K562 (cell line): Measurements from ENCODE around the gene TESMIN. TPM values are rescaled to one million over a fixed set of nuclear protein-coding genes. Genes with fewer than 3 reads are reported as not detected.

Source experiments
- ATAC-seq: fragments of 200-7000 bp; cut with Tn5 transposase; 3 replicates; pipeline ENCODE4 v1.9.1; 2020; ENCODE audit warnings: moderate library complexity
- BruUV-seq: library from RNA; stranded (reverse); fragments of 400-500 nt; replicated peaks from 2 replicates; lab custom pipeline; 2021; lab: Mats Ljungman, UMichigan
- CTCF ChIA-PET: fragments of 300-600 bp; formaldehyde crosslinking; extraction: SDS; loops from one replicate; lab custom pipeline; 2021; ENCODE audit warnings: low intra/inter-chr PET ratio; lab: Yijun Ruan, JAX
- POLR2A ChIA-PET: fragments of 300-600, 350-650 bp; sonication (Branson Sonifier 250); formaldehyde crosslinking; extraction: SDS; loops from one replicate; lab custom pipeline; 2021; ENCODE audit warnings: antibody characterized with exemption, inconsistent platforms; lab: Yijun Ruan, JAX
- DNase-seq, 4 experiments: peaks; one replicate each; pipeline versions ENCODE4 v3.0.0 to v3.0.0-alpha.2; 2011 to 2018; ENCODE audit warnings: low spot score in 3 of 4, mixed read lengths in 3 of 4; ENCODE audit errors: extremely low read depth in 1 of 4
- FAIRE-seq: peaks from 2 replicates; lab custom pipeline; 2011; peaks lifted over from hg19 to GRCh38; lab: Jason Lieb, UNC
- H2AFZ ChIP-seq: 2 replicates; pipeline ENCODE4 v1.6.0; 2011; ENCODE audit warnings: low read depth, low read length, control low read depth, inconsistent platforms
- H3K27ac ChIP-seq: fragments of 200-600 bp; 3 replicates; pipeline ENCODE4 v1.8.0; 2011; ENCODE audit warnings: low read depth, mild to moderate bottlenecking, control low read depth, inconsistent platforms, low read length, moderate library complexity, mixed read lengths; ENCODE audit errors: extremely low read depth
- H3K27me3 ChIP-seq, 2 experiments: fragments of 300-600 bp in 1 of 2; 2 replicates in 1 of 2; 3 replicates in 1 of 2; pipeline versions ENCODE4 v1.6.0 to v1.8.0; 2011; ENCODE audit warnings: inconsistent platforms in 2 of 2, low read length in 2 of 2, mild to moderate bottlenecking in 1 of 2, mixed read lengths in 1 of 2, moderate library complexity in 1 of 2; ENCODE audit not compliant: control insufficient read depth in 2 of 2, insufficient read depth in 2 of 2
- H3K36me3 ChIP-seq: fragments of 300-600 bp; 3 replicates; pipeline ENCODE4 v1.8.0; 2011; ENCODE audit warnings: mild to moderate bottlenecking, low read length, inconsistent platforms; ENCODE audit not compliant: control insufficient read depth, insufficient read depth
- H3K4me1 ChIP-seq, 2 experiments: fragments of 200-600 bp in 1 of 2; replicated peaks in 1 of 2; 2 replicates in 1 of 2; 3 replicates in 1 of 2; pipeline versions ENCODE4 v1.5.1 to v1.8.0; 2011; ENCODE audit warnings: inconsistent platforms in 2 of 2, low read length in 2 of 2, mild to moderate bottlenecking in 1 of 2, mixed read lengths in 1 of 2, moderate library complexity in 1 of 2; ENCODE audit not compliant: control insufficient read depth in 2 of 2, insufficient read depth in 2 of 2
- H3K4me2 ChIP-seq: 2 replicates; pipeline ENCODE4 v1.6.1; 2011; ENCODE audit warnings: low read length, control low read depth, inconsistent platforms, mixed read lengths; ENCODE audit not compliant: insufficient read depth
- H3K4me3 ChIP-seq: fragments of 200-600 bp; sonication (generic), shearing (Covaris generic); 2 replicates; pipeline ENCODE4 v1.5.1; 2016; ENCODE audit warnings: control low read depth, inconsistent platforms
- H3K79me2 ChIP-seq: fragments of 200-600 bp; 3 replicates; pipeline ENCODE4 v1.8.0; 2011; ENCODE audit warnings: low read length, inconsistent platforms; ENCODE audit not compliant: control insufficient read depth, insufficient read depth
- H3K9ac ChIP-seq, 2 experiments: 2 replicates each; pipeline versions ENCODE4 v1.6.0 to v1.6.1; 2011; ENCODE audit warnings: low read depth in 2 of 2, low read length in 2 of 2, control low read depth in 1 of 2, inconsistent platforms in 1 of 2, mild to moderate bottlenecking in 1 of 2, mixed read lengths in 1 of 2; ENCODE audit not compliant: insufficient read depth in 1 of 2
- H3K9me1 ChIP-seq: one replicate; pipeline ENCODE4 v1.6.0; 2011; ENCODE audit warnings: inconsistent platforms, mild to moderate bottlenecking, low read length, moderate library complexity; ENCODE audit not compliant: control insufficient read depth, insufficient read depth
- H3K9me3 ChIP-seq: replicated peaks from 2 replicates; pipeline ENCODE4 v1.5.1; 2011; ENCODE audit warnings: low read depth, low read length, inconsistent platforms; ENCODE audit not compliant: control insufficient read depth, insufficient read depth
- H4K20me1 ChIP-seq: replicated peaks from 2 replicates; pipeline ENCODE4 v1.6.1; 2011; ENCODE audit warnings: low read length, inconsistent platforms, mixed read lengths; ENCODE audit not compliant: control insufficient read depth, insufficient read depth
- E2F3 ChIP-seq: fragments of 250-450 bp; sonication (Bioruptor Pico); IDR thresholded peaks from 2 replicates; pipeline ENCODE4 v1.4.0; 2020; ENCODE audit warnings: mild to moderate bottlenecking
- EWSR1 ChIP-seq: fragments of 450-650 bp; IDR thresholded peaks from 2 replicates; pipeline ENCODE4 v1.6.1; 2018; ENCODE audit warnings: borderline replicate concordance, mild to moderate bottlenecking, low read depth, moderate library complexity; ENCODE audit not compliant: partially characterized antibody
- FOS ChIP-seq: IDR thresholded peaks from 3 replicates; pipeline ENCODE4 v1.6.1; 2011; ENCODE audit not compliant: insufficient read length; ENCODE audit errors: extremely low read depth
- IRF2 ChIP-seq: sonication (generic); formaldehyde crosslinking; IDR thresholded peaks from 2 replicates; pipeline ENCODE4 v1.8.1; 2022; ENCODE audit warnings: mild to moderate bottlenecking, missing genetic modification reagents
- L3MBTL2 ChIP-seq: fragments of 450-650 bp; IDR thresholded peaks from 2 replicates; pipeline ENCODE4 v1.6.1; 2016; ENCODE audit warnings: mild to moderate bottlenecking, moderate library complexity
- MTA2 ChIP-seq: fragments of 450-650 bp; IDR thresholded peaks from 2 replicates; pipeline ENCODE4 v1.6.1; 2016; ENCODE audit warnings: low read depth
- NR4A1 ChIP-seq, 2 experiments: fragments of 250-450 bp in 1 of 2; fragments of 450-650 bp in 1 of 2; sonication (Bioruptor Pico) in 1 of 2; IDR thresholded peaks; 2 replicates each; pipeline versions ENCODE4 v1.4.0 to v1.6.1; 2016 to 2020; ENCODE audit warnings: mild to moderate bottlenecking in 2 of 2, missing compliant biosample characterization in 1 of 2, missing genetic modification characterization in 1 of 2, moderate library complexity in 1 of 2
- PCBP1 ChIP-seq: fragments of 200-400 bp; formaldehyde crosslinking; IDR thresholded peaks from 2 replicates; pipeline ENCODE4 v1.6.1; 2018; ENCODE audit warnings: mild to moderate bottlenecking, low read depth, low read length; ENCODE audit not compliant: poor library complexity, severe bottlenecking
- PHF21A ChIP-seq: fragments of 450-650 bp; IDR thresholded peaks from 2 replicates; pipeline ENCODE4 v1.6.1; 2017; ENCODE audit warnings: low read depth, borderline replicate concordance
- POLR2G ChIP-seq: fragments of 200-400 bp; formaldehyde crosslinking; IDR thresholded peaks from 2 replicates; pipeline ENCODE4 v1.6.1; 2017; ENCODE audit warnings: low read depth, mild to moderate bottlenecking, antibody characterized with exemption, low read length, moderate library complexity
- STAG1 ChIP-seq: sonication (generic); formaldehyde crosslinking; IDR thresholded peaks from 2 replicates; pipeline ENCODE4 v1.5.0; 2020; ENCODE audit warnings: missing genetic modification reagents, borderline replicate concordance
- TBL1XR1 ChIP-seq, 2 experiments: IDR thresholded peaks; 2 replicates each; pipeline ENCODE4 v1.6.1; 2012; ENCODE audit warnings: improper control_type of control experiment in 2 of 2, low read length in 2 of 2, mild to moderate bottlenecking in 1 of 2
- ZC3H11A ChIP-seq: IDR thresholded peaks from 2 replicates; pipeline ENCODE4 v1.6.1; 2012; ENCODE audit warnings: low read depth, low read length, improper control_type of control experiment
- ZNF224 ChIP-seq: sonication (generic); formaldehyde crosslinking; IDR thresholded peaks from 2 replicates; pipeline ENCODE4 v1.8.0; 2022; ENCODE audit warnings: mild to moderate bottlenecking, missing genetic modification reagents
- ZNF707 ChIP-seq: fragments of 250-450 bp; sonication (Bioruptor Pico); conservative IDR thresholded peaks from 2 replicates; pipeline ENCODE4 v1.8.0; 2022; ENCODE audit warnings: inconsistent platforms, mild to moderate bottlenecking, moderate library complexity
- WGBS: fragments of 100-300 bp; shearing (Covaris generic); methylation state at CpG from one replicate; pipeline ENCODE4 v1.1.6; 2016; ENCODE audit warnings: low coverage, mixed read lengths; ENCODE audit not compliant: insufficient coverage; ENCODE audit errors: missing lambda C conversion rate; 5-methylcytosine and 5-hydroxymethylcytosine counted together
- in situ Hi-C: fragments of 300-500 bp; cut with MboI; formaldehyde crosslinking; loops from 4 replicates; pipeline ENCODE4 v1.15.0; 2018; ENCODE audit warnings: inconsistent platforms, mixed read lengths
- intact Hi-C: fragments of 100-400 bp; cut with micrococcal nuclease; formaldehyde crosslinking; loops from 2 replicates; pipeline ENCODE4 v1.14.2; 2022
- polyA plus RNA-seq, 8 experiments: library from polyadenylated mRNA; depleted of rRNA in 4 of 8; stranded (reverse) in 5 of 8; unstranded in 3 of 8; fragments of >200 nt; fragmentation: Nextera tagmentation in 2 of 8; fragmentation: Illumina TruSeq in 1 of 8; extraction: Ambion mirVana in 2 of 8; extraction: Trizol in 1 of 8; gene quantifications; 2 replicates each; pipeline versions ENCODE4 v1.2.1 to v1.2.3, GENCODE V29; 2011 to 2014; ENCODE audit warnings: inconsistent platforms in 1 of 8, missing spikeins in 1 of 8
- total RNA-seq, 7 experiments: library from RNA; depleted of rRNA in 6 of 7; stranded (reverse); fragments of >200 nt in 6 of 7; fragmentation: Illumina TruSeq in 2 of 7; extraction: Trizol in 2 of 7; gene quantifications; 2 replicates each; pipeline versions ENCODE4 v1.2.1 to v1.2.3, GENCODE V29; 2011 to 2021; ENCODE audit warnings: low replicate concordance in 1 of 7
- TF ChIP-seq, protein P1 (sequence below): sonication (generic); formaldehyde crosslinking; IDR thresholded peaks from 2 replicates; pipeline ENCODE4 v1.8.0; 2022; ENCODE audit warnings: mild to moderate bottlenecking, missing genetic modification reagents
- TF ChIP-seq, protein P2 (sequence below): IDR thresholded peaks from 2 replicates; pipeline ENCODE4 v1.6.1; 2011; ENCODE audit warnings: borderline replicate concordance, low read depth, mild to moderate bottlenecking, moderate library complexity, low read length; ENCODE audit not compliant: insufficient read depth, poor library complexity, severe bottlenecking
- TF ChIP-seq, protein P3 (sequence below): sonication (generic); formaldehyde crosslinking; IDR thresholded peaks from 2 replicates; pipeline ENCODE4 v1.9.0; 2022; ENCODE audit warnings: mild to moderate bottlenecking, missing genetic modification reagents

The TESMIN gene
- total and polyA plus RNA-seq, 9 of the 15 experiments (the other 6 are each of a cell fraction or from before 2014, with no cell fraction given) = 8.9 to 50.5 (median 15.0) TPM

DNA sequence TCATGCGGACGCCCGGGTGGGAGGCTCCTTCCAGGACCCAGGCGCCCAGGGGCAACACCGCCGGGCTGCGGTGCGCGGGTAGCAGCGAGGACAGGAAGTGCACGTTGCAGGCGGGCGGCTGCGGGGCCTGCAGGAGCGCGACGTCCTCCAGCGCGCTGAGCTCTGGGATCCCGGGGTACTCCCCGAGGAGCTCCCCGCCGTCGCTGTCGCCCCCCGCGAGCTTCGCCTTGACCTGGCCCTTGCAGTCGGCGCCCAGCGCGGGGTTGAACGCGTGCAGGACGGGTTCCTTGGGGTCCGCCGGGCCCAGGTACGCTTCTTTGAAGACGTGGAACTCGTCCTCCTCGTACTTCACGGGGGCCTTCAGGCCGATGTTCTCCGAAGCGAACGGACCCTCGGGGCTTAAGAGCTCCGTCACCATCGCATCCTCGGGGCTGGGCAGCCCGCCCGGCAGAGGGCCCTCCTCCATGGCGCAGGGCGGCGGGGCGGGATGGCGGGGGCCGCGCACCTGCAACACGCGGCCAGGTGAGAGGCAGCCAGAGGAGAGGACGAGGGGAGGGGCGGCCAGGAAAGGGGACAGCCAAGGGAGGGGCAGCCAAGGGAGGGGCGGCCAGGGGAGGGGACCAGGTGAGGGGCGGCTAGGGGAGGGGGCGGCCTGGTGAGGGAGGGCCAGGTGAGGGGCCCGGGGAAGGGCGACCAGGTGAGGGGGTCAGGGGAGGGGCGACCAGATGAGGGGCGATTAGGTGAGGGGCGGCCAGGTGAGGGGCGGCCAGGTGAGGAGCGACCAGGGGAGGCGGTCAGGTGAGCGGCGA lies 921 bp downstream of the TESMIN start:
- H3K9ac ChIP-seq = no peak overlapping the region; a peak in 2 of 4 replicates
- H3K36me3 ChIP-seq = peaks cover 38% of the 10 kb centered on the region
- peaks cover 0 to 22% of the 10 kb centered on the region in 2 experiments; a peak in 3 of 5 replicates for H3K4me1 ChIP-seq
- H3K27ac ChIP-seq = peak overlapping the region; percentile 91; the same call in 1 of the 3 replicates
- POLR2A ChIA-PET = interaction anchor here (0.7 to 1.6 kb wide), 3 partner anchors 11 to 155 kb away, joined by 3 to 4 read pairs (median 3); no protein-coding TSS in a partner anchor
- H3K4me2 ChIP-seq = no peak overlapping the region
- WGBS = 96% methylated on average over 26 of the region's 76 CpGs
- DNase-seq (peak in 3 of 4 experiments; percentile 13 to 45 (median 36)), FAIRE-seq (no peak), ATAC-seq (no peak)
- CTCF ChIA-PET = no interaction called here
- no peaks in the 10 kb centered on the region for H3K9me3 ChIP-seq
- BruUV-seq = no TSS peak
- intact Hi-C loops = no loop called here
- no peaks in the 10 kb centered on the region for H4K20me1 ChIP-seq
- H3K27me3 ChIP-seq = no peaks in the 10 kb centered on the region
- no peaks in the 10 kb centered on the region for H3K9me1 ChIP-seq
- H2AFZ ChIP-seq = no peak overlapping the region
- H3K4me3 ChIP-seq = peak overlapping the region; percentile 62
- in situ Hi-C loops = no loop called here
- H3K79me2 ChIP-seq = peaks cover 13% of the 10 kb centered on the region
- TF ChIP-seq FOS (no peak), NR4A1 (CRISPR knock-in tag; IDR thresholded peaks at IDR 0.05) (no peak), NR4A1 (tag; IDR thresholded peaks at IDR 0.05) (no peak), POLR2G (peak; percentile 63; the same call in 1 of the 2 replicates), IRF2 (CRISPR knock-in tag) (no peak), L3MBTL2 (no peak), E2F3 (no peak), PHF21A (no peak), ZC3H11A (no peak), ZNF224 (CRISPR knock-in tag) (no peak), MTA2 (no peak), PCBP1 (peak; percentile 81), STAG1 (CRISPR knock-in tag) (no peak), TBL1XR1 (IDR thresholded peaks at IDR 0.05; ENCODE audit: low read length in 2 of 2) (no peak), ZNF707 (CRISPR knock-in tag) (no peak), EWSR1 (no peak)
- TF ChIP-seq, protein P1, sequence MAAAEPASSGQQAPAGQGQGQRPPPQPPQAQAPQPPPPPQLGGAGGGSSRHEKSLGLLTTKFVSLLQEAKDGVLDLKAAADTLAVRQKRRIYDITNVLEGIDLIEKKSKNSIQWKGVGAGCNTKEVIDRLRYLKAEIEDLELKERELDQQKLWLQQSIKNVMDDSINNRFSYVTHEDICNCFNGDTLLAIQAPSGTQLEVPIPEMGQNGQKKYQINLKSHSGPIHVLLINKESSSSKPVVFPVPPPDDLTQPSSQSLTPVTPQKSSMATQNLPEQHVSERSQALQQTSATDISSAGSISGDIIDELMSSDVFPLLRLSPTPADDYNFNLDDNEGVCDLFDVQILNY (CRISPR knock-in tag) = no peak
- TF ChIP-seq, protein P2, sequence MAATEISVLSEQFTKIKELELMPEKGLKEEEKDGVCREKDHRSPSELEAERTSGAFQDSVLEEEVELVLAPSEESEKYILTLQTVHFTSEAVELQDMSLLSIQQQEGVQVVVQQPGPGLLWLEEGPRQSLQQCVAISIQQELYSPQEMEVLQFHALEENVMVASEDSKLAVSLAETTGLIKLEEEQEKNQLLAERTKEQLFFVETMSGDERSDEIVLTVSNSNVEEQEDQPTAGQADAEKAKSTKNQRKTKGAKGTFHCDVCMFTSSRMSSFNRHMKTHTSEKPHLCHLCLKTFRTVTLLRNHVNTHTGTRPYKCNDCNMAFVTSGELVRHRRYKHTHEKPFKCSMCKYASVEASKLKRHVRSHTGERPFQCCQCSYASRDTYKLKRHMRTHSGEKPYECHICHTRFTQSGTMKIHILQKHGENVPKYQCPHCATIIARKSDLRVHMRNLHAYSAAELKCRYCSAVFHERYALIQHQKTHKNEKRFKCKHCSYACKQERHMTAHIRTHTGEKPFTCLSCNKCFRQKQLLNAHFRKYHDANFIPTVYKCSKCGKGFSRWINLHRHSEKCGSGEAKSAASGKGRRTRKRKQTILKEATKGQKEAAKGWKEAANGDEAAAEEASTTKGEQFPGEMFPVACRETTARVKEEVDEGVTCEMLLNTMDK = no peak
- TF ChIP-seq, protein P3, sequence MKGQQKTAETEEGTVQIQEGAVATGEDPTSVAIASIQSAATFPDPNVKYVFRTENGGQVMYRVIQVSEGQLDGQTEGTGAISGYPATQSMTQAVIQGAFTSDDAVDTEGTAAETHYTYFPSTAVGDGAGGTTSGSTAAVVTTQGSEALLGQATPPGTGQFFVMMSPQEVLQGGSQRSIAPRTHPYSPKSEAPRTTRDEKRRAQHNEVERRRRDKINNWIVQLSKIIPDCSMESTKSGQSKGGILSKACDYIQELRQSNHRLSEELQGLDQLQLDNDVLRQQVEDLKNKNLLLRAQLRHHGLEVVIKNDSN (CRISPR knock-in tag) = no peak
